NT2/D1 (cell line): ENCODE measurements around the gene SHQ1.
"Not testable (repeated sequence)": the region's sequence is repeated elsewhere in the genome, so short reads cannot be mapped to it uniquely, and the experiment has no call there.

Experiments used
- DNase-seq: peaks from one replicate; pipeline ENCODE4 v3.0.0-alpha.2; 2011; ENCODE audit warnings: low read depth, low spot score
- H3K27me3 ChIP-seq: 2 replicates; pipeline ENCODE4 v1.6.0; 2011; ENCODE audit warnings: mild to moderate bottlenecking; ENCODE audit not compliant: insufficient read length, insufficient read depth
- H3K36me3 ChIP-seq: 2 replicates; pipeline ENCODE4 v1.6.1; 2011; ENCODE audit warnings: mild to moderate bottlenecking, low read length, mixed read lengths; ENCODE audit not compliant: insufficient read depth, insufficient read length
- H3K4me1 ChIP-seq: 2 replicates; pipeline ENCODE4 v1.5.1; 2011; ENCODE audit not compliant: insufficient read depth, insufficient read length
- H3K4me3 ChIP-seq: 2 replicates; pipeline ENCODE4 v1.5.1; 2011; ENCODE audit warnings: low read depth; ENCODE audit not compliant: insufficient read length
- H3K9ac ChIP-seq: 2 replicates; pipeline ENCODE4 v1.6.0; 2011; ENCODE audit warnings: low read depth; ENCODE audit not compliant: insufficient read length
- H3K9me3 ChIP-seq: 2 replicates; pipeline ENCODE4 v1.5.1; 2011; ENCODE audit warnings: mild to moderate bottlenecking, low read length; ENCODE audit not compliant: insufficient read depth
- SUZ12 ChIP-seq: IDR thresholded peaks from 2 replicates; pipeline ENCODE4 v1.6.1; 2011; ENCODE audit not compliant: insufficient read length, insufficient read depth; ENCODE audit errors: extremely low read depth
- YY1 ChIP-seq: IDR thresholded peaks from 2 replicates; pipeline ENCODE4 v1.6.1; 2011; ENCODE audit not compliant: insufficient read length, insufficient read depth
- ZNF274 ChIP-seq: IDR thresholded peaks from 2 replicates; pipeline ENCODE4 v1.6.1; 2011; ENCODE audit warnings: mild to moderate bottlenecking, low read depth, low read length

SHQ1 gene

GRCh38 chr3:72720566-72720965 is 127.7 kb downstream of the SHQ1 start:
- no peak for DNase-seq
- Histone ChIP-seq H3K27me3 (no peaks in the 10 kb centered on the region), H3K36me3 (no peaks in the 10 kb centered on the region), H3K9ac (no peak overlapping the region), H3K4me1 (peaks cover 6% of the 10 kb centered on the region), H3K9me3 (peaks cover 16% of the 10 kb centered on the region; the same call in 1 of the 2 replicates), H3K4me3 (no peak overlapping the region)
- TF ChIP-seq YY1 (no peak), ZNF274 (no peak), SUZ12 (no peak)

GRCh38 chr3:72719137-72719536 is 129.1 kb downstream of the SHQ1 start:
- no peaks in the 10 kb centered on the region for H3K36me3 ChIP-seq
- no peaks in the 10 kb centered on the region for H3K27me3 ChIP-seq
- TF ChIP-seq YY1 (no peak), SUZ12 (no peak), ZNF274 (no peak)
- DNase-seq, result no peak
- peaks cover 21% of the 10 kb centered on the region; the same call in 1 of the 2 replicates for H3K9me3 ChIP-seq
- H3K9ac ChIP-seq, result no peak overlapping the region
- H3K4me1 ChIP-seq, result peaks cover 6% of the 10 kb centered on the region
- no peak overlapping the region for H3K4me3 ChIP-seq

- H3K36me3 ChIP-seq, H3K4me1 ChIP-seq, H3K4me3 ChIP-seq, DNase-seq, H3K9ac ChIP-seq, H3K27me3 ChIP-seq: not testable (repeated sequence)
- peaks cover 21% of the 10 kb centered on the region; the same call in 1 of the 2 replicates for H3K9me3 ChIP-seq
Observed at GRCh38 chr3:72714135-72714534, 134.1 kb downstream of the SHQ1 start.

GRCh38 chr3:72710471-72710870 is 137.8 kb downstream of the SHQ1 start:
- not testable (repeated sequence) for H3K9ac ChIP-seq, H3K36me3 ChIP-seq, H3K4me3 ChIP-seq, H3K27me3 ChIP-seq, H3K9me3 ChIP-seq, H3K4me1 ChIP-seq, DNase-seq

- no peak for TF ChIP-seq SUZ12
- no peak for TF ChIP-seq ZNF274
- no peak for TF ChIP-seq YY1
- no peaks in the 10 kb centered on the region for H3K9me3 ChIP-seq
- H3K4me3 ChIP-seq, result no peak overlapping the region
- no peaks in the 10 kb centered on the region for H3K36me3 ChIP-seq
- DNase-seq, result no peak
- no peaks in the 10 kb centered on the region for H3K27me3 ChIP-seq
- H3K4me1 ChIP-seq, result no peaks in the 10 kb centered on the region
- no peak overlapping the region for H3K9ac ChIP-seq
Observed at GRCh38 chr3:72708441-72708840, 139.8 kb downstream of the SHQ1 start.

GRCh38 chr3:72702997-72703396 is 145.2 kb downstream of the SHQ1 start:
- Histone ChIP-seq H3K4me1 (no peaks in the 10 kb centered on the region), H3K9ac (no peak overlapping the region), H3K27me3 (no peaks in the 10 kb centered on the region), H3K4me3 (no peak overlapping the region), H3K36me3 (no peaks in the 10 kb centered on the region), H3K9me3 (no peaks in the 10 kb centered on the region)
- TF ChIP-seq SUZ12 (no peak), ZNF274 (no peak), YY1 (no peak)
- DNase-seq, result no peak

GRCh38 chr3:72702390-72702789 is 145.9 kb downstream of the SHQ1 start:
- Histone ChIP-seq H3K4me3 (no peak overlapping the region), H3K4me1 (no peaks in the 10 kb centered on the region), H3K9me3 (no peaks in the 10 kb centered on the region), H3K27me3 (no peaks in the 10 kb centered on the region), H3K9ac (no peak overlapping the region), H3K36me3 (no peaks in the 10 kb centered on the region)
- no peak for DNase-seq
- no peak for TF ChIP-seq ZNF274
- no peak for TF ChIP-seq YY1

GRCh38 chr3:72700106-72700505 is 148.1 kb downstream of the SHQ1 start:
- Histone ChIP-seq H3K4me1 (peaks cover 2% of the 10 kb centered on the region), H3K27me3 (no peaks in the 10 kb centered on the region), H3K9ac (no peak overlapping the region), H3K9me3 (no peaks in the 10 kb centered on the region), H3K4me3 (no peak overlapping the region), H3K36me3 (no peaks in the 10 kb centered on the region)
- no peak for DNase-seq
- TF ChIP-seq SUZ12, result no peak
- no peak for TF ChIP-seq ZNF274
- no peak for TF ChIP-seq YY1
